Activated CD4-positive, alpha-beta T cell treated with anti-CD3 and anti-CD28 coated beads for 36 hours (primary cell): Measurements from ENCODE around the gene TMEM273. TPM values are rescaled to one million over a fixed set of nuclear protein-coding genes. Genes with fewer than 3 reads are reported as not detected.

ENCODE experiments used
- ATAC-seq: fragments of 200-7000 bp; cut with Tn5 transposase; one replicate; pipeline ENCODE4 v1.10.0; 2021; ENCODE audit warnings: mild to moderate bottlenecking, moderate library complexity
- CTCF ChIA-PET: fragments of 350-600 bp; sonication (Branson Sonifier 250); formaldehyde crosslinking; loops from one replicate; lab custom pipeline; 2021; ENCODE audit warnings: antibody characterized with exemption; lab: Charles Lee
- POLR2A ChIA-PET: fragments of 350-600 bp; sonication (Branson Sonifier 250); formaldehyde crosslinking; loops from one replicate; lab custom pipeline; 2021; ENCODE audit warnings: antibody characterized with exemption, inconsistent platforms; lab: Charles Lee
- DNase-seq: peaks from one replicate; pipeline ENCODE4 v3.0.0-alpha.2; 2020
- H3K27ac Mint-ChIP-seq: one replicate; pipeline ENCODE4 v1.8.0; 2021; ENCODE audit warnings: mixed read lengths
- H3K27me3 Mint-ChIP-seq: one replicate; pipeline ENCODE4 v1.8.0; 2021; ENCODE audit warnings: mixed read lengths
- H3K36me3 Mint-ChIP-seq: one replicate; pipeline ENCODE4 v1.8.0; 2021; ENCODE audit warnings: low read depth, mixed read lengths
- H3K4me1 Mint-ChIP-seq: one replicate; pipeline ENCODE4 v1.8.0; 2021; ENCODE audit warnings: mixed read lengths
- H3K4me3 Mint-ChIP-seq: one replicate; pipeline ENCODE4 v1.8.0; 2021; ENCODE audit warnings: mild to moderate bottlenecking, moderate library complexity, mixed read lengths
- H3K9me3 Mint-ChIP-seq: one replicate; pipeline ENCODE4 v1.8.0; 2021; ENCODE audit warnings: low read depth, mixed read lengths
- intact Hi-C, 2 experiments: fragments of 100-400 bp; cut with DNase I in 1 of 2; cut with micrococcal nuclease in 1 of 2; formaldehyde crosslinking; loops; one replicate each; pipeline versions ENCODE4 v1.14.2 to v1.15.1; 2022 to 2024; cut with DNase I, micrococcal nuclease
- total RNA-seq, 2 experiments: library from RNA; stranded (reverse); gene quantifications; one replicate each; pipeline ENCODE4 v1.2.3, GENCODE V29; 2021

The TMEM273 gene
- total RNA-seq, 2 experiments from 2014 or later = 26.5 to 28.0 TPM

- no peak for ATAC-seq
- H3K27ac Mint-ChIP-seq = no peak overlapping the region
- ChIA-PET POLR2A (no interaction called here), CTCF (interaction anchor here (1.4 kb wide), 1 partner anchor 107 kb away, joined by 3 read pairs; no protein-coding TSS in a partner anchor)
- H3K4me3 Mint-ChIP-seq = no peak overlapping the region
- intact Hi-C loops = loop anchor here in 1 of 2 experiments (5.0 to 10.0 kb wide), 2 partner anchors 136 to 564 kb away; no protein-coding TSS in a partner anchor
- peaks cover 11% of the 10 kb centered on the region for H3K27me3 Mint-ChIP-seq
- DNase-seq = no peak
- peaks cover 2% of the 10 kb centered on the region for H3K4me1 Mint-ChIP-seq
- H3K36me3 Mint-ChIP-seq = no peaks in the 10 kb centered on the region
- no peaks in the 10 kb centered on the region for H3K9me3 Mint-ChIP-seq
Observed at GRCh38 chr10:49118430-49119074, 69.6 kb downstream of the TMEM273 start.

DNA sequence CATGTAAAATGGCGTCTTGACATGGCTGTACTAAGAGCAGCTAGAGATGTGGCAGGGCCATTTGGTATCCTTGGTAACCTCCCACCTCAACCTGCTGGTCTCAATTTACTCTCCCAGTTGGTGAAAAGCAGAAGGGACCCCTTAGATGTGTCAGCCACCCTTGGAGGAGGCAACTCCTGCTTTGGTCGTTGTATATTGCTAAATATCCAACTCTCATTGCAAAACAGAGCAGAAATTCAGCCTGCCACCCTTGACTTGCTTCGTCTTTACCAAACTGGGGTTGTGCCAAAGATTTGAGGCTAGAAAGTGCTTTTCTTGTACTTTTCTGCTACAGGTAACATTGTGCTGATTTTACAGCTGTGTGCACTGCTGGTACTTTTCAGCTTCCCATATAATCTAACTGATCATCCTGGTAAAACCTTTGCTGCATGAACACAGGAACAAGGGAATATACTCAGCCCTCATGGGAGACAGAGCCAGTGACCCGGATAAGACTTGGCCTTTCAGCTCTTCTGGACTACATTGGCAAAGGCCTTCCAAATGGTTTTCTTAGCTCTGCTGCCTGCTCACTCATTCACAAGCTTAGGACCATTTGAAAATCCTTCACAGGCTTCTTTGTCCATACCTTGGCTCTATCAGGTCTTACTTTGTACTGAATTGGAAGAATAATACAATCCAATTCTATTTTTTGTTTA, 70.7 kb downstream of the TMEM273 start:
- peaks cover 14% of the 10 kb centered on the region for H3K27me3 Mint-ChIP-seq
- intact Hi-C loops = loop anchor here in 1 of 2 experiments (5.0 to 10.0 kb wide), 2 partner anchors 135 to 563 kb away; no protein-coding TSS in a partner anchor
- ChIA-PET CTCF (interaction anchor here (1.4 kb wide), 1 partner anchor 106 kb away, joined by 3 read pairs; no protein-coding TSS in a partner anchor), POLR2A (no interaction called here)
- ATAC-seq (no peak), DNase-seq (no peak)
- H3K9me3 Mint-ChIP-seq = no peaks in the 10 kb centered on the region
- no peak overlapping the region for H3K27ac Mint-ChIP-seq
- H3K4me1 Mint-ChIP-seq = peaks cover 2% of the 10 kb centered on the region
- H3K4me3 Mint-ChIP-seq = no peak overlapping the region
- H3K36me3 Mint-ChIP-seq = no peaks in the 10 kb centered on the region

- ChIA-PET CTCF (interaction anchor here (1.4 kb wide), 1 partner anchor 106 kb away, joined by 3 read pairs; no protein-coding TSS in a partner anchor), POLR2A (no interaction called here)
- Mint-ChIP-seq H3K27me3 (peaks cover 12% of the 10 kb centered on the region), H3K27ac (no peak overlapping the region), H3K36me3 (no peaks in the 10 kb centered on the region), H3K9me3 (no peaks in the 10 kb centered on the region), H3K4me1 (peaks cover 2% of the 10 kb centered on the region), H3K4me3 (no peak overlapping the region)
- DNase-seq (no peak), ATAC-seq (no peak)
- intact Hi-C loops = loop anchor here in 1 of 2 experiments (5.0 to 10.0 kb wide), 2 partner anchors 134 to 562 kb away; no protein-coding TSS in a partner anchor
Observed at GRCh38 chr10:49116509-49117375, 71.4 kb downstream of the TMEM273 start.

DNA sequence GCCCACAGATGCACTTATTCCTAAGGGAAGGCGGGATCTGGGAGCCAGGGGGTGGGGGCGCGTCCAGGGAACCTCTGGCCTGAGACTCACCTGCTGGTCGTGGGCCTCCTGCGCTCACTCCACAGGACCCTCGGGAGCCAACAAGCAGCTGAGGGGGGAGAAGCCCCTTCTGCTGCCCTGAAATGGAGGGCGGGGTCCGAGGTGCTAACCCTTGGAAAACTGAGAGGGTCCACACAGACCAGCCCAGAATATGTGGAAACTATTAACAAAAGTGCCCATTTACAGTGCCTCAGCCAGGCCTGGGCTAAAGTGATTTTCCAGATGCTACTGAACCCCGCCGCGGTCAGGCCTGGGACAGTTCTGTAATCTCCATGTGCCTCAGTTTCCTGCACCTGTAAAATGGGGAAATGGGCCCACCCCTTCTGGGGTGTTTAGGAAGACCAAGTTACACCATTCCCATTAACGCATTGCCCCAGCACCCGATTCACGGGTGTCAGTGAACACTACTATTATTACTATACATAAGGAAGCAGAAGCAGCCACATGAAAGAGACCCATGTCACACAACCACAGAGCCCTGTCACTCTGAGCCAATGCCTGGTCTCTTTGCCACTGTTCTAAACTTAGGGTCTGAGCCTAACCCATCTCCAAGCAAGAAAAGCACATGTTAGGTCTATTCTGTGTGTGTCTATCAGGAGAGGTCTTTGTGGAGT, 72.2 kb downstream of the TMEM273 start:
- Mint-ChIP-seq H3K4me3 (no peak overlapping the region), H3K27me3 (peaks cover 12% of the 10 kb centered on the region), H3K9me3 (no peaks in the 10 kb centered on the region), H3K36me3 (no peaks in the 10 kb centered on the region), H3K27ac (no peak overlapping the region), H3K4me1 (peaks cover 2% of the 10 kb centered on the region)
- ChIA-PET POLR2A (no interaction called here), CTCF (no interaction called here)
- ATAC-seq (peak; percentile 49), DNase-seq (no peak)
- intact Hi-C loops = loop anchor here in 1 of 2 experiments (5.0 to 10.0 kb wide), 2 partner anchors 134 to 561 kb away; no protein-coding TSS in a partner anchor

GRCh38 chr10:49115015-49115795, 73.0 kb downstream of the TMEM273 start, which contains the start of gene VSTM4:
Gene VSTM4 (minus strand): TSS chr10:49115522. CDS start chr10:49115485, 37 bp downstream.
- ChIA-PET CTCF (no interaction called here), POLR2A (no interaction called here)
- intact Hi-C loops = loop anchor here in 1 of 2 experiments (5.0 to 10.0 kb wide), 2 partner anchors 133 to 560 kb away; no protein-coding TSS in a partner anchor
- ATAC-seq = peak; percentile 51
- peak; percentile 33 for DNase-seq
- Mint-ChIP-seq H3K36me3 (no peaks in the 10 kb centered on the region), H3K27me3 (peaks cover 12% of the 10 kb centered on the region), H3K4me1 (peaks cover 2% of the 10 kb centered on the region), H3K4me3 (peak within 1 kb of the TSS; percentile 43), H3K9me3 (no peaks in the 10 kb centered on the region), H3K27ac (peak within 1 kb of the TSS; percentile 51)

DNA sequence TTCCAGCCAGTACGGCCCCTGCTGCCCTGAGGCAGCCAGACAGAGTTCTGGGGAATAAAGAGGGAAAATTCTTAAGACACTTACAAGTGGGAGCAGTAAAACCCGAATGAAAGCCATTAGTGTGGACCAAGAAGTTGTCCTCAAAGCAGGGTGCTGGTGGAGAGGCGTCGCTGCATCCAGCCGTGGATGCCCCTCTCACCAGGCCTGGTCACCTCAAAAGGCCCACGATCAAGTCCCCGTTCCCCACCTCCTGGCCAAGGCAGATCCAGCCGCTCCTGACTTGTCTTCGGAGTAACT, 73.5 kb downstream of the TMEM273 start:
- POLR2A ChIA-PET = no interaction called here
- intact Hi-C loops = loop anchor here in 1 of 2 experiments (5.0 to 10.0 kb wide), 2 partner anchors 132 to 560 kb away; no protein-coding TSS in a partner anchor
- CTCF ChIA-PET = no interaction called here
- Mint-ChIP-seq H3K36me3 (no peaks in the 10 kb centered on the region), H3K27ac (peak overlapping the region; percentile 51), H3K4me1 (peaks cover 2% of the 10 kb centered on the region), H3K27me3 (peaks cover 12% of the 10 kb centered on the region), H3K4me3 (peak overlapping the region; percentile 43), H3K9me3 (no peaks in the 10 kb centered on the region)
- ATAC-seq (no peak), DNase-seq (no peak)

GRCh38 chr10:49113741-49114141, 74.5 kb downstream of the TMEM273 start:
- Mint-ChIP-seq H3K4me3 (no peak overlapping the region), H3K9me3 (no peaks in the 10 kb centered on the region), H3K27me3 (peaks cover 12% of the 10 kb centered on the region), H3K36me3 (no peaks in the 10 kb centered on the region), H3K27ac (no peak overlapping the region), H3K4me1 (peaks cover 2% of the 10 kb centered on the region)
- ChIA-PET CTCF (no interaction called here), POLR2A (no interaction called here)
- DNase-seq = no peak
- intact Hi-C loops = loop anchor here in 1 of 2 experiments (10.0 kb wide), 1 partner anchor 559 kb away; no protein-coding TSS in a partner anchor
- ATAC-seq = no peak

GRCh38 chr10:49112851-49113250, 75.3 kb downstream of the TMEM273 start:
- ATAC-seq (no peak), DNase-seq (no peak)
- Mint-ChIP-seq H3K36me3 (no peaks in the 10 kb centered on the region), H3K4me1 (peaks cover 2% of the 10 kb centered on the region), H3K9me3 (no peaks in the 10 kb centered on the region), H3K27ac (no peak overlapping the region), H3K27me3 (peaks cover 12% of the 10 kb centered on the region), H3K4me3 (no peak overlapping the region)
- ChIA-PET POLR2A (no interaction called here), CTCF (no interaction called here)
- intact Hi-C loops = loop anchor here in 1 of 2 experiments (10.0 kb wide), 1 partner anchor 558 kb away; no protein-coding TSS in a partner anchor

GRCh38 chr10:49112098-49112497, 76.1 kb downstream of the TMEM273 start:
- ChIA-PET POLR2A (no interaction called here), CTCF (no interaction called here)
- no peak for ATAC-seq
- intact Hi-C loops = loop anchor here in 1 of 2 experiments (10.0 kb wide), 1 partner anchor 557 kb away; no protein-coding TSS in a partner anchor
- DNase-seq = no peak
- no peak overlapping the region for H3K4me3 Mint-ChIP-seq
- no peak overlapping the region for H3K27ac Mint-ChIP-seq
- H3K4me1 Mint-ChIP-seq = peaks cover 2% of the 10 kb centered on the region
- H3K9me3 Mint-ChIP-seq = no peaks in the 10 kb centered on the region
- H3K36me3 Mint-ChIP-seq = no peaks in the 10 kb centered on the region
- H3K27me3 Mint-ChIP-seq = peaks cover 12% of the 10 kb centered on the region

GRCh38 chr10:49111320-49111698, 76.9 kb downstream of the TMEM273 start:
- H3K27ac Mint-ChIP-seq = no peak overlapping the region
- ChIA-PET CTCF (no interaction called here), POLR2A (interaction anchor here (0.6 kb wide), 1 partner anchor 697 kb away, joined by 3 read pairs; no protein-coding TSS in a partner anchor)
- H3K4me1 Mint-ChIP-seq = peaks cover 2% of the 10 kb centered on the region
- no peaks in the 10 kb centered on the region for H3K9me3 Mint-ChIP-seq
- no peak overlapping the region for H3K4me3 Mint-ChIP-seq
- H3K36me3 Mint-ChIP-seq = no peaks in the 10 kb centered on the region
- DNase-seq (no peak), ATAC-seq (no peak)
- intact Hi-C loops = loop anchor here in 1 of 2 experiments (10.0 kb wide), 1 partner anchor 557 kb away; no protein-coding TSS in a partner anchor
- peaks cover 11% of the 10 kb centered on the region for H3K27me3 Mint-ChIP-seq
